RWPE2 (cell line): ENCODE measurements around the gene SLC35E3.
"Not testable (repeated sequence)": the region's sequence is repeated elsewhere in the genome, so short reads cannot be mapped to it uniquely, and the experiment has no call there.

Experiments used
- ATAC-seq: fragments of 200-7000 bp; cut with Tn5 transposase; 3 replicates; pipeline ENCODE4 v1.9.1; 2021; ENCODE audit warnings: low read depth
- DNase-seq: peaks from one replicate; pipeline ENCODE4 v3.0.0-alpha.2; 2020; ENCODE audit warnings: low spot score
- H3K27ac ChIP-seq: fragments of 450-650 bp; 2 replicates; pipeline ENCODE4 v1.5.1; 2017; ENCODE audit warnings: mild to moderate bottlenecking; ENCODE audit not compliant: poor library complexity, severe bottlenecking
- H3K27me3 ChIP-seq: fragments of 250-450 bp; sonication (Bioruptor Pico); 2 replicates; pipeline ENCODE4 v1.5.1; 2021; ENCODE audit warnings: mild to moderate bottlenecking, moderate library complexity; ENCODE audit not compliant: insufficient read depth, poor library complexity, severe bottlenecking
- H3K36me3 ChIP-seq: fragments of 250-450 bp; sonication (Bioruptor Pico); 2 replicates; pipeline ENCODE4 v1.5.1; 2020; ENCODE audit warnings: low read depth, mild to moderate bottlenecking, moderate library complexity
- H3K4me1 ChIP-seq: fragments of 250-450 bp; sonication (Bioruptor Pico); 2 replicates; pipeline ENCODE4 v1.5.1; 2021; ENCODE audit warnings: mild to moderate bottlenecking, moderate library complexity; ENCODE audit not compliant: insufficient read depth, poor library complexity, severe bottlenecking
- H3K4me3 ChIP-seq: fragments of 250-450 bp; sonication (Bioruptor Pico); 2 replicates; pipeline ENCODE4 v1.5.1; 2021; ENCODE audit warnings: mild to moderate bottlenecking, moderate library complexity; ENCODE audit not compliant: severe bottlenecking
- H3K9me3 ChIP-seq: fragments of 250-450 bp; sonication (Bioruptor Pico); 2 replicates; pipeline ENCODE4 v1.5.1; 2021; ENCODE audit warnings: mild to moderate bottlenecking, moderate library complexity; ENCODE audit not compliant: severe bottlenecking
- TF ChIP-seq, protein P1 (sequence below): fragments of 450-650 bp; IDR thresholded peaks from one replicate; pipeline ENCODE4 v1.5.1; 2017; ENCODE audit warnings: mild to moderate bottlenecking, moderate library complexity; ENCODE audit not compliant: poor library complexity, severe bottlenecking

The SLC35E3 gene

DNA sequence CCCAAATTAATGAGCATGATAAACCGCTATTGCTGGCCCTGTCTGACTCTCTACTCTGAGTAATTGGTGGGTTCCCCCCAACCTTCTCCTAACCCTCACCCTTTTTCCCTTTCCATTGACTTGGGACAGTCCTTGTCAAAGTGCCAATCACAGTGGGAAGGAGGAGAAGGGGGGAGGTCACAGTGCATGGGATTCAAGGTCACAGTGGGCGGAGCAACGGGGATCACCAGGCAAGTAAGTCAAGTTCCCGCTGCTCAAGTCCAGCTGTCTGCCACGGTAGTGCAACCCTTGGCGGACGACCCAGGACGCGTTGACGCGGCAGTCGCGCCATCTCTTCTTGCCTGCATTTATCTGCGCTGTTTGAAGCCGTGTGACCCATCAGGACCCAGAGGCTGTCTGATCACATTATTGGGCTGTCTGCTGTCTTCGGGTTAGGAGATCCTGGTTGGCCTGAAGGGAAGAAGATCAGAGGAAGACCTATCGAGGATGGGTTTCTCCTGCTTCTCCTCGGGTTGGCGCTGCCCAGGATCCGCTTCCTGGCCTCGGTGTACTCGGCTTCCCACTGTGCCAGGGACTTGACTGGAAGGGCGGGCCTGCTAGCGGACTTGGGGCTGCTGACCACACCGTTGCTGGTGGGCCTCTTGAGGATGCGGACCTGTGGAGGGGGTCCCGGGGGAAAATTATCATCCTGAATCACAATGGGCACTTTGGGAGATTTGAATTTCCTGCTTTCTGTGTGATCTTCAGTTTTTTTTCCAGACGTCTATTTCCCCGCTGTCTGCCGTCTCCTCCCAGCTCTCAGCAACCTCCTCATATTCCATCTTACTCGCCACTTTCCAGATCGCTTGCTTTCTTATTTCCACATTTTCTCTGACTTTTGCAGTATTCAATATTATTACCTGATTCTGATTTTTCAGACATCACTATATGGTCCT is 58.9 kb downstream of the SLC35E3 start:
- ATAC-seq (no peak), DNase-seq (no peak)
- Histone ChIP-seq H3K36me3 (peaks cover 11% of the 10 kb centered on the region), H3K9me3 (no peaks in the 10 kb centered on the region), H3K27me3 (no peaks in the 10 kb centered on the region), H3K4me3 (no peak overlapping the region), H3K4me1 (peaks cover 41% of the 10 kb centered on the region), H3K27ac (no peak overlapping the region)
- TF ChIP-seq, protein P1, sequence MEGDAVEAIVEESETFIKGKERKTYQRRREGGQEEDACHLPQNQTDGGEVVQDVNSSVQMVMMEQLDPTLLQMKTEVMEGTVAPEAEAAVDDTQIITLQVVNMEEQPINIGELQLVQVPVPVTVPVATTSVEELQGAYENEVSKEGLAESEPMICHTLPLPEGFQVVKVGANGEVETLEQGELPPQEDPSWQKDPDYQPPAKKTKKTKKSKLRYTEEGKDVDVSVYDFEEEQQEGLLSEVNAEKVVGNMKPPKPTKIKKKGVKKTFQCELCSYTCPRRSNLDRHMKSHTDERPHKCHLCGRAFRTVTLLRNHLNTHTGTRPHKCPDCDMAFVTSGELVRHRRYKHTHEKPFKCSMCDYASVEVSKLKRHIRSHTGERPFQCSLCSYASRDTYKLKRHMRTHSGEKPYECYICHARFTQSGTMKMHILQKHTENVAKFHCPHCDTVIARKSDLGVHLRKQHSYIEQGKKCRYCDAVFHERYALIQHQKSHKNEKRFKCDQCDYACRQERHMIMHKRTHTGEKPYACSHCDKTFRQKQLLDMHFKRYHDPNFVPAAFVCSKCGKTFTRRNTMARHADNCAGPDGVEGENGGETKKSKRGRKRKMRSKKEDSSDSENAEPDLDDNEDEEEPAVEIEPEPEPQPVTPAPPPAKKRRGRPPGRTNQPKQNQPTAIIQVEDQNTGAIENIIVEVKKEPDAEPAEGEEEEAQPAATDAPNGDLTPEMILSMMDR = no peak

DNA sequence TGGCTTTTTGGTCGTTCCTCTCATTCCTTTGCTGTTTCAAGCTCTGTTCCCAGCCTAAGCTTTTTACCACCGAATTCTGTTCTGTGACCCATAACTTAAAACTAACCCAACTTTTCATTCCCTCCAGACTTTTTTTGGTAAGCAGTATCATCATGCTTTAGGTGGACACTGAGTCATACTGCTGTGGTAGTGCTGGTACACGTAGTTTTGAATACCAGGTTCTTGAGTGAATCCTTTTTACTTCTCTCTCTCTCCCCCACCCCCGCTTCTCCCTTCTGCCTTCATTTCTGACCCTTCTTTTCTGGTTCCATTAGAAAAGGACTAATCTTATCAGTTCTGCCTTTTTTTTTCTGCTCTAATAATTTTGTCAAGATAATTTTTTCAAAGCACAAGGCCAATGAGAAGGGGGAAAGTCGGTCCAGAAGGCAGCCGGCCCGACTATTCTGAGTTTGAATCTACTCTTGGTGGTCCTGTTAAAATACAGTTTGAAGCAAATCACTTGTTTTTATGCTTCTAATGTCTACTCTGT is 59.7 kb downstream of the SLC35E3 start:
- TF ChIP-seq, protein P1 = no peak
- Histone ChIP-seq H3K27ac (no peak overlapping the region), H3K36me3 (peaks cover 18% of the 10 kb centered on the region), H3K9me3 (no peaks in the 10 kb centered on the region), H3K4me1 (peaks cover 34% of the 10 kb centered on the region), H3K4me3 (no peak overlapping the region), H3K27me3 (no peaks in the 10 kb centered on the region)
- DNase-seq = no peak
- ATAC-seq = no peak

DNA sequence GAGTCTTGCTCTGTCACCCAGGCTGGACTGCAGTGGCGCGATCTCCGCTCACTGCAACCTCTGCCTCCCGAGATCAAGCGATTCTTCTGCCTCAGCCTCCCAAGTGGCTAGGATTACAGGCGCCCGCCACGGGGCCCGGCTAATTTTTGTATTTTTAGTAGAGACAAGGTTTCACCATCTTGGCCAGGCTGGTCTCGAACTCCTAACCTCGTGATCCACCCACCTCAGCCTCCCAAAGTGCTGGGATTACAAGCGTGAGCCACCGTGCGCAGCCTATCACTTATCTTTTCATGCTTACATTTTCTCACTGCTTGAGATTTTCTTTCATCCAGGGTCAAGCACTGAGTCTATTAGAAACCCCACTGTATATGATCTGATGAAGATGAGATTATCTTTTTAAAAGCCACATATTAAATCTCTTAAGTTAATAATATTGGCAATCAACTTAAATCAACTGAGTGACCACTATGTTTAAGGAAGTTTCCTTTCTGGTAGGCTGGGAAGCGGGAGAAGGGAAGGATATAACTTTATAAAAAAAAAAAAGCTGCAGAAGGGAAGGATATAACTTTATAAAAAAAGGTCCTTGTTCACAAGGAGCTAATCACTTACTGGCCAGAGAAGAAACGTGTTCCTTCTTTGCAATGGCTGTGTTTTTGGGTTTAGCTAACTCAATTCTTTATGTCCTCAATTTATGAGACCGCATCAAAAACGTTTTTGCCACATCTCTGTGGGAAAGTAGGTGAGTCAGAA is 60.7 kb downstream of the SLC35E3 start:
- no peak for DNase-seq
- H3K9me3 ChIP-seq = no peaks in the 10 kb centered on the region
- H3K4me1 ChIP-seq = peaks cover 28% of the 10 kb centered on the region
- H3K27me3 ChIP-seq = no peaks in the 10 kb centered on the region
- H3K27ac ChIP-seq = peak overlapping the region; percentile 91
- H3K4me3 ChIP-seq = no peak overlapping the region
- peaks cover 28% of the 10 kb centered on the region for H3K36me3 ChIP-seq
- TF ChIP-seq, protein P1 = no peak
- no peak for ATAC-seq

DNA sequence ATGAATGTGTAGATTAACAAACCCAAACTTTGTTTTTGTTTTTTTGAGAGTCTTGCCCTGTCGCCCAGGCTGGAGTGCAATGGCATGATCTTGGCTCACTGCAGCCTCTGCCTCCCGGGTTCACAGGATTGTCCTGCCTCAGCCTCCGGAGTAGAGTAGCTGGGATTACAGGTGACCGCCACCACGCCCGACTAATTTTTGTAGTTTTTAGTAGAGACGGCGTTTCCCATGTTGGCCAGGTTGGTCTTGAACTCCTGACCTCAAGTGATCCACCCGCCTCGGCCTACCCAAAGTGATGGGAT is 61.2 kb downstream of the SLC35E3 start:
- H3K4me1 ChIP-seq = peaks cover 22% of the 10 kb centered on the region
- not testable (repeated sequence) for H3K27me3 ChIP-seq, DNase-seq, ATAC-seq, H3K9me3 ChIP-seq
- H3K36me3 ChIP-seq = peaks cover 34% of the 10 kb centered on the region
- H3K27ac ChIP-seq = peak overlapping the region; percentile 91
- H3K4me3 ChIP-seq = peak overlapping the region; percentile 61

DNA sequence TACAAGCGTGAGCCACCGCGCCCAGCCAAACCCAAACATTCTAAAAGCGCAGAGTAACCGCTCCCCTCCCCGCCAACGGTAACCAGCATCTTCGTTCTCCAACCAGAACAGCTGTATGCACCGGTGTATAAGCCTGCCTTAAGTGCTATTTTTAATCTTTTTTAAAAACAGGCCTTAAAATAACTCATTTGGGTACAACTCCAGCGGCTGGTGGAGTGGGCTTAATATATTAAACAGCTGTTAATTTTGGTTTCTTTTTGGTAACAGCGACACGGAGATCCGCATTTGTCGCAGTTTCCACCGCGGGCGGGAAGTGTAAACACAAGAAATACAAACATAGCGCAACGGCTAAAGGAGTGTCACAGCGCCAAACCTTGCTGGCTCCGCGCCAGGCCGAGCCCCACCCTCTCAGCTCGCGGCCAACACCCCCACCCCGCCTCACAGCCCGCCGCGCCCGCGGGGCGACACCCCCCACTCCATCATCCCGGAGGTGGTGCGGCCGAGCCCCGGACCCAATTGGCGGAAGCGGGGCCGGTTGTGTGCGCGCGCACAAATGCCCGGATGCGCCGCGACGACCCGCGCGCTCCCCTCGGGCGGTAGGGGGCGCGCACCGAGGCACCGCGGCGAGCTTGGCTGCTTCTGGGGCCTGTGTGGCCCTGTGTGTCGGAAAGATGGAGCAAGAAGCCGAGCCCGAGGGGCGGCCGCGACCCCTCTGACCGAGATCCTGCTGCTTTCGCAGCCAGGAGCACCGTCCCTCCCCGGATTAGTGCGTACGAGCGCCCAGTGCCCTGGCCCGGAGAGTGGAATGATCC is 61.8 kb downstream of the SLC35E3 start, which contains the start of gene MDM2:
MDM2 (plus strand) TSS at position 602 of the 812 bp plus-strand sequence. CDS start 301 bp downstream, outside the sequence.
- H3K27ac ChIP-seq = peak within 1 kb of the TSS; percentile 91
- H3K4me1 ChIP-seq = peaks cover 20% of the 10 kb centered on the region

More for the DNA sequence above, 61.8 kb downstream of the SLC35E3 start, which contains the start of gene MDM2:
- TF ChIP-seq, protein P1 = peak; percentile 83
- H3K36me3 ChIP-seq = peaks cover 40% of the 10 kb centered on the region
- H3K9me3 ChIP-seq = no peaks in the 10 kb centered on the region
- ATAC-seq = peak; percentile 73
- H3K4me3 ChIP-seq = peak within 1 kb of the TSS; percentile 61
- H3K27me3 ChIP-seq = no peaks in the 10 kb centered on the region
- DNase-seq = peak; percentile 93
